Panc1 (cell line): ENCODE measurements around the gene SLC5A9. TPM values are rescaled to one million over a fixed set of nuclear protein-coding genes. Genes with fewer than 3 reads are reported as not detected.

Source experiments
- ATAC-seq: fragments of 200-7000 bp; cut with Tn5 transposase; 2 replicates; pipeline ENCODE4 v1.9.1; 2020; ENCODE audit warnings: mild to moderate bottlenecking, moderate library complexity
- BruUV-seq: library from RNA; stranded (reverse); fragments of 400-500 nt; replicated peaks from 2 replicates; lab custom pipeline; 2021; lab: Mats Ljungman, UMichigan
- CTCF ChIA-PET: fragments of 300-600 bp; sonication (Branson Sonifier 250); formaldehyde crosslinking; loops from one replicate; lab custom pipeline; 2022; ENCODE audit warnings: antibody characterized with exemption; lab: Charles Lee
- POLR2A ChIA-PET: fragments of 300-600 bp; sonication (Branson Sonifier 250); formaldehyde crosslinking; loops from one replicate; lab custom pipeline; 2022; ENCODE audit warnings: antibody characterized with exemption; lab: Charles Lee
- DNase-seq: peaks from one replicate; pipeline ENCODE4 v3.0.0-alpha.2; 2010; ENCODE audit warnings: low read depth, low spot score
- H3K27ac ChIP-seq: 2 replicates; pipeline ENCODE4 v1.5.1; 2011; ENCODE audit warnings: mild to moderate bottlenecking, low read length, inconsistent platforms
- H3K27me3 ChIP-seq: fragments of 200-500 bp; sonication (Bioruptor generic); 2 replicates; pipeline ENCODE4 v1.6.0; 2014; ENCODE audit warnings: low read length, inconsistent platforms; ENCODE audit not compliant: control insufficient read depth, insufficient read depth
- H3K36me3 ChIP-seq: fragments of 200-500 bp; sonication (Bioruptor generic); 2 replicates; pipeline ENCODE4 v1.5.1; 2014; ENCODE audit warnings: inconsistent platforms, mild to moderate bottlenecking, low read length, moderate library complexity; ENCODE audit not compliant: control insufficient read depth, insufficient read depth
- H3K4me1 ChIP-seq: 2 replicates; pipeline ENCODE4 v1.5.1; 2011; ENCODE audit warnings: inconsistent platforms, mild to moderate bottlenecking, low read length, moderate library complexity; ENCODE audit not compliant: control insufficient read depth, insufficient read depth
- H3K4me3 ChIP-seq, 2 experiments: 2 replicates each; pipeline ENCODE4 v1.5.1; 2011 to 2012; ENCODE audit warnings: low read depth in 2 of 2, low read length in 2 of 2, mild to moderate bottlenecking in 2 of 2, inconsistent platforms in 1 of 2, moderate library complexity in 1 of 2
- H3K9me3 ChIP-seq: fragments of 200-500 bp; sonication (Bioruptor generic); 2 replicates; pipeline ENCODE4 v1.5.1; 2014; ENCODE audit warnings: low read depth, mild to moderate bottlenecking, inconsistent platforms, low read length, moderate library complexity; ENCODE audit not compliant: control insufficient read depth, insufficient read depth
- POLR2AphosphoS5 ChIP-seq: IDR thresholded peaks from 2 replicates; pipeline ENCODE4 v1.6.1; 2012; ENCODE audit warnings: mild to moderate bottlenecking, low read depth, low read length, moderate library complexity
- SIN3A ChIP-seq: IDR thresholded peaks from 2 replicates; pipeline ENCODE4 v1.6.1; 2012; ENCODE audit warnings: low read depth, mild to moderate bottlenecking, low read length, moderate library complexity, borderline replicate concordance; ENCODE audit not compliant: insufficient read depth
- TCF7L2 ChIP-seq: IDR thresholded peaks from 2 replicates; pipeline ENCODE4 v1.6.1; 2011; ENCODE audit warnings: mild to moderate bottlenecking, low read depth, low read length, inconsistent platforms
- in situ Hi-C: cut with HindIII; loops from 2 replicates; pipeline ENCODE4 v1.10.0; 2016; ENCODE audit warnings: low sequenced_read_pairs, low pct_unique_long_range_greater_than_20kb
- intact Hi-C: fragments of 100-400 bp; cut with micrococcal nuclease; formaldehyde crosslinking; loops from one replicate; pipeline ENCODE4 v1.10.0; 2022; ENCODE audit not compliant: unreplicated experiment
- total RNA-seq: library from RNA; stranded (reverse); gene quantifications from one replicate; pipeline ENCODE4 v1.2.1, GENCODE V29; 2021; ENCODE audit not compliant: unreplicated experiment
- TF ChIP-seq, protein P1 (sequence below): fragments of 450-650 bp; IDR thresholded peaks from 2 replicates; pipeline ENCODE4 v1.5.1; 2017; ENCODE audit warnings: mild to moderate bottlenecking
- TF ChIP-seq, protein P2 (sequence below), 2 experiments: IDR thresholded peaks; 2 replicates each; pipeline ENCODE4 v1.6.1; 2011 to 2012; ENCODE audit warnings: low read depth in 2 of 2, control low read depth in 1 of 2, low read length in 1 of 2, mild to moderate bottlenecking in 1 of 2, moderate library complexity in 1 of 2; ENCODE audit not compliant: insufficient read depth in 1 of 2

Gene SLC5A9
- total RNA-seq, 1 experiment from 2014 or later, result not detected

DNA sequence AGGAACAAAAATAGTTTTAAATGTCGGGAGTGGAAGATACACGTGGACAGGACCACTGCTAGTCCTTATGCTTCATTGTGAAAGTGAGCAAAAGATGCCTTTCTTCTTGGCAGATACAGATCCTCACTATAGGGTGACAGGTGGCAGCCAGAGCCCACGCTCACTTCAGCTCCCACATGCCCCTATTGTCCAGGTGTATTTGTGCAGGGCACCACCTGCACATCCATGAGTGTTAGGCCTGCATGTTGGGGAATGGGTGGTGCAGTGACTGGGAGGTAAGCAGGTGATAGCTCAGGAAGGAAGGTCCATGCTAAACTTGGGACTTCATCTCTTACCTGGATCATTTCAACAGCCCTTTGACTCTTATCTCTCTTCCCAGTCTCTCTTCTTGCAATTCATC lies 27.4 kb downstream of the SLC5A9 start:
- TF ChIP-seq, protein P1, sequence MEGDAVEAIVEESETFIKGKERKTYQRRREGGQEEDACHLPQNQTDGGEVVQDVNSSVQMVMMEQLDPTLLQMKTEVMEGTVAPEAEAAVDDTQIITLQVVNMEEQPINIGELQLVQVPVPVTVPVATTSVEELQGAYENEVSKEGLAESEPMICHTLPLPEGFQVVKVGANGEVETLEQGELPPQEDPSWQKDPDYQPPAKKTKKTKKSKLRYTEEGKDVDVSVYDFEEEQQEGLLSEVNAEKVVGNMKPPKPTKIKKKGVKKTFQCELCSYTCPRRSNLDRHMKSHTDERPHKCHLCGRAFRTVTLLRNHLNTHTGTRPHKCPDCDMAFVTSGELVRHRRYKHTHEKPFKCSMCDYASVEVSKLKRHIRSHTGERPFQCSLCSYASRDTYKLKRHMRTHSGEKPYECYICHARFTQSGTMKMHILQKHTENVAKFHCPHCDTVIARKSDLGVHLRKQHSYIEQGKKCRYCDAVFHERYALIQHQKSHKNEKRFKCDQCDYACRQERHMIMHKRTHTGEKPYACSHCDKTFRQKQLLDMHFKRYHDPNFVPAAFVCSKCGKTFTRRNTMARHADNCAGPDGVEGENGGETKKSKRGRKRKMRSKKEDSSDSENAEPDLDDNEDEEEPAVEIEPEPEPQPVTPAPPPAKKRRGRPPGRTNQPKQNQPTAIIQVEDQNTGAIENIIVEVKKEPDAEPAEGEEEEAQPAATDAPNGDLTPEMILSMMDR, result no peak
- TF ChIP-seq, protein P2, sequence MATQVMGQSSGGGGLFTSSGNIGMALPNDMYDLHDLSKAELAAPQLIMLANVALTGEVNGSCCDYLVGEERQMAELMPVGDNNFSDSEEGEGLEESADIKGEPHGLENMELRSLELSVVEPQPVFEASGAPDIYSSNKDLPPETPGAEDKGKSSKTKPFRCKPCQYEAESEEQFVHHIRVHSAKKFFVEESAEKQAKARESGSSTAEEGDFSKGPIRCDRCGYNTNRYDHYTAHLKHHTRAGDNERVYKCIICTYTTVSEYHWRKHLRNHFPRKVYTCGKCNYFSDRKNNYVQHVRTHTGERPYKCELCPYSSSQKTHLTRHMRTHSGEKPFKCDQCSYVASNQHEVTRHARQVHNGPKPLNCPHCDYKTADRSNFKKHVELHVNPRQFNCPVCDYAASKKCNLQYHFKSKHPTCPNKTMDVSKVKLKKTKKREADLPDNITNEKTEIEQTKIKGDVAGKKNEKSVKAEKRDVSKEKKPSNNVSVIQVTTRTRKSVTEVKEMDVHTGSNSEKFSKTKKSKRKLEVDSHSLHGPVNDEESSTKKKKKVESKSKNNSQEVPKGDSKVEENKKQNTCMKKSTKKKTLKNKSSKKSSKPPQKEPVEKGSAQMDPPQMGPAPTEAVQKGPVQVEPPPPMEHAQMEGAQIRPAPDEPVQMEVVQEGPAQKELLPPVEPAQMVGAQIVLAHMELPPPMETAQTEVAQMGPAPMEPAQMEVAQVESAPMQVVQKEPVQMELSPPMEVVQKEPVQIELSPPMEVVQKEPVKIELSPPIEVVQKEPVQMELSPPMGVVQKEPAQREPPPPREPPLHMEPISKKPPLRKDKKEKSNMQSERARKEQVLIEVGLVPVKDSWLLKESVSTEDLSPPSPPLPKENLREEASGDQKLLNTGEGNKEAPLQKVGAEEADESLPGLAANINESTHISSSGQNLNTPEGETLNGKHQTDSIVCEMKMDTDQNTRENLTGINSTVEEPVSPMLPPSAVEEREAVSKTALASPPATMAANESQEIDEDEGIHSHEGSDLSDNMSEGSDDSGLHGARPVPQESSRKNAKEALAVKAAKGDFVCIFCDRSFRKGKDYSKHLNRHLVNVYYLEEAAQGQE (IDR thresholded peaks at IDR 0.05; ENCODE audit: insufficient read depth in 1 of 2, low read depth in 2 of 2, low read length in 1 of 2), result no peak
- TF ChIP-seq POLR2AphosphoS5, result no peak
- no peak for TF ChIP-seq SIN3A
- no peak for TF ChIP-seq TCF7L2
- Histone ChIP-seq H3K4me1 (no peaks in the 10 kb centered on the region), H3K36me3 (no peaks in the 10 kb centered on the region), H3K27ac (no peak overlapping the region), H3K4me3 (no peak overlapping the region), H3K27me3 (peaks cover 4% of the 10 kb centered on the region; the same call in 1 of the 2 replicates), H3K9me3 (no peaks in the 10 kb centered on the region)
- in situ Hi-C loops (no loop called here), intact Hi-C loops (loop anchor here (10.0 kb wide), 1 partner anchor 245 kb away; no protein-coding TSS in a partner anchor)
- ATAC-seq (no peak), DNase-seq (no peak)
- BruUV-seq, result no TSS peak
- ChIA-PET POLR2A (no interaction called here), CTCF (no interaction called here)

DNA sequence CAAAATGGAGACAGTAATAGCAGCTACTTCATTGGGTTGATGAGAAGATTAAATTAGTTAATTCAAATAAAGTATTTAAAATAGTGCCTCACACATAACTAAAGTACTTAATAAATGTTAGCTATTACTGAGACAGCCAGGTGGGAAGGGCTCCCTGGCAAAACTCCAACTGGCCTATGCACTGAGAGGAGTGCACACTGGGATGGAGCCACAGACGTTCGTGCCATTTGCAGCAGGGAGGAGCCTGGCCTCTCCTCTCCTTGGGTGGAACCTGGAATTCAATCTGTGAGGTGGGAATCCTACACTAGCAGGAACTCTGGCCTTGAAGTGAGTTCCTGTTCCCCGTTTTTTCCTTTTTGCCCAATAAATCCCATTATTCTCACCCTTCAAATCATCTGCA lies 28.1 kb downstream of the SLC5A9 start:
- H3K36me3 ChIP-seq, result no peaks in the 10 kb centered on the region
- no TSS peak for BruUV-seq
- TF ChIP-seq, protein P1, result no peak
- TF ChIP-seq SIN3A, result no peak
- TF ChIP-seq TCF7L2, result no peak
- TF ChIP-seq, protein P2 (IDR thresholded peaks at IDR 0.05; ENCODE audit: insufficient read depth in 1 of 2, low read depth in 2 of 2, low read length in 1 of 2), result no peak
- TF ChIP-seq POLR2AphosphoS5, result no peak
- H3K9me3 ChIP-seq, result no peaks in the 10 kb centered on the region
- no peak overlapping the region for H3K4me3 ChIP-seq
- intact Hi-C loops, result loop anchor here (10.0 kb wide), 1 partner anchor 244 kb away; no protein-coding TSS in a partner anchor
- in situ Hi-C loops, result no loop called here
- peaks cover 4% of the 10 kb centered on the region; the same call in 1 of the 2 replicates for H3K27me3 ChIP-seq
- ChIA-PET POLR2A (no interaction called here), CTCF (no interaction called here)
- H3K4me1 ChIP-seq, result no peaks in the 10 kb centered on the region
- ATAC-seq, result no peak
- DNase-seq, result no peak
- H3K27ac ChIP-seq, result no peak overlapping the region
